Brain microvascular endothelial cell (primary cell): ENCODE measurements around the gene EEF2.

Experiments used
- DNase-seq: peaks from one replicate; pipeline ENCODE4 v3.0.0-alpha.2; 2020
- H3K27ac ChIP-seq: fragments of 250-450 bp; sonication (Bioruptor Pico); 2 replicates; pipeline ENCODE4 v1.5.1; 2020; ENCODE audit warnings: mild to moderate bottlenecking, moderate library complexity
- H3K27me3 ChIP-seq: fragments of 250-450 bp; sonication (Bioruptor Pico); replicated peaks from 2 replicates; pipeline ENCODE4 v1.5.1; 2020; ENCODE audit warnings: mild to moderate bottlenecking
- H3K36me3 ChIP-seq: fragments of 250-450 bp; sonication (Bioruptor Pico); replicated peaks from 2 replicates; pipeline ENCODE4 v1.5.1; 2020; ENCODE audit warnings: mild to moderate bottlenecking
- H3K4me3 ChIP-seq: 2 replicates; pipeline ENCODE4 v1.5.1; 2011; ENCODE audit warnings: low read depth, mild to moderate bottlenecking, control low read depth, low read length, moderate library complexity
- in situ Hi-C: cut with HindIII; loops from 2 replicates; pipeline ENCODE4 v1.10.0; 2017; ENCODE audit warnings: low sequenced_read_pairs, low pct_ligation_motif_present
- TF ChIP-seq, protein P1 (sequence below): IDR thresholded peaks from 2 replicates; pipeline ENCODE4 v1.5.1; 2011; ENCODE audit warnings: low read depth, mild to moderate bottlenecking, moderate library complexity, low read length, control low read depth, inconsistent platforms; ENCODE audit errors: missing control alignments

EEF2 gene

DNA sequence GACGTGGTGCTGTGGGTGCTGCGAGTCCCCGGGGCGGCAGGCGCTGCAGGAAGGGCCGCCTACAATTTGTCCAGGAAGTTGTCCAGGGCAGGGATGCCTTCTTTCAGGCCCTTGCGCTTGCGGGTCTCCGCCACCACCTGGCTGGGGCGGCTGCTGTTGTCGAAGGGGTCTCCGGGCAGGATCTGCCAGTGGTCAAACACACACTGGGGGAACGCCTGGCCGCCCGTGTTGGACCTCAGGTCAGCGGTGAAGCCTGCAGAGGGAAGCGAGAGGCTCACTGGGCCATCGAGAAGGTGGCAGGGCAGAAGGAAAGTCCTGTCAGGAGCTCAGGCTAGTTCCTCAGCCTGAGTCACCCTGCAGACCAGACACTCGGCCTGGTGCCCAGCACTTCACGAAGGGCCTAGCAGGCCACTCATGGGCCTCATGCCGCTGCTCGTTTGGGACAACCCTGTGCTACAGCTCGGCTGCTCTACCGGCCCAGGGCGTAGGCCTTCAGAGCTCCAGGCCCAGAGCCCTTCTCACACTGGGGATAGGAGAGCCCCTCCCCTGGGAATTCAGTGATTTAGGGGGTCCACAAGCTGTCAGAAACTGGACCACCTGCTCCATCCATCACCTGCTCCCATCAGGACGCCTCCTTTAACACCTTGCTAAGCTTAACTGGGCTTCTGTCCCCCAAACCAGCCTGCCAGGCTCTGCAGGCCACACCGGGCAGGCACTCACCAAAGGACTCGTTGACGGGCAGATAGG is 8.6 kb downstream of the EEF2 start:
- TF ChIP-seq, protein P1, sequence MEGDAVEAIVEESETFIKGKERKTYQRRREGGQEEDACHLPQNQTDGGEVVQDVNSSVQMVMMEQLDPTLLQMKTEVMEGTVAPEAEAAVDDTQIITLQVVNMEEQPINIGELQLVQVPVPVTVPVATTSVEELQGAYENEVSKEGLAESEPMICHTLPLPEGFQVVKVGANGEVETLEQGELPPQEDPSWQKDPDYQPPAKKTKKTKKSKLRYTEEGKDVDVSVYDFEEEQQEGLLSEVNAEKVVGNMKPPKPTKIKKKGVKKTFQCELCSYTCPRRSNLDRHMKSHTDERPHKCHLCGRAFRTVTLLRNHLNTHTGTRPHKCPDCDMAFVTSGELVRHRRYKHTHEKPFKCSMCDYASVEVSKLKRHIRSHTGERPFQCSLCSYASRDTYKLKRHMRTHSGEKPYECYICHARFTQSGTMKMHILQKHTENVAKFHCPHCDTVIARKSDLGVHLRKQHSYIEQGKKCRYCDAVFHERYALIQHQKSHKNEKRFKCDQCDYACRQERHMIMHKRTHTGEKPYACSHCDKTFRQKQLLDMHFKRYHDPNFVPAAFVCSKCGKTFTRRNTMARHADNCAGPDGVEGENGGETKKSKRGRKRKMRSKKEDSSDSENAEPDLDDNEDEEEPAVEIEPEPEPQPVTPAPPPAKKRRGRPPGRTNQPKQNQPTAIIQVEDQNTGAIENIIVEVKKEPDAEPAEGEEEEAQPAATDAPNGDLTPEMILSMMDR = no peak
- in situ Hi-C loops = no loop called here
- H3K4me3 ChIP-seq = no peak overlapping the region

DNA sequence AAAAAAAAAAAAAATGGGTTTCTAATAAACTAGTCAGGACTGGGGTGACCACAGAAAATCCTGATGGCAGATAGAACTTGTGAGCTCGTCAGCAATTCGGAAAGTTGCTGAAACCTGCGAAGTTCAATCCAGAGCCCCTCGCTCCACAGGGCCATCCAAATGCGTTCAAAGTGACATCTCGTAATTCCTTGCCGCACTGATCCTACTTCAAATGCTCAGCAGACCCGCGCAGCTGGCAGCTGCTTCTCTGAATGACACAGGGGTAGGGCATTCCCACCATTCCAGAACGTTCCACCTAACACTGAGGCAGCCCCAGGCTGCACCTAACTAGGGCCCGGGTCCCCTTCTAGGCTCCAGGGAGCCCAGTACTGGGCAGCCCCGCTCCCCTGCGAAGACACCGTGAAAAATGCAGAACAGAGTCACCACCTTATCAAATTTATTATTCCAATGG is 9.6 kb downstream of the EEF2 start:
- H3K36me3 ChIP-seq = peaks cover 62% of the 10 kb centered on the region

More for the DNA sequence above, 8.6 kb downstream of the EEF2 start:
- DNase-seq = no peak
- Histone ChIP-seq H3K36me3 (peaks cover 71% of the 10 kb centered on the region), H3K27ac (no peak overlapping the region), H3K27me3 (no peaks in the 10 kb centered on the region)

DNA sequence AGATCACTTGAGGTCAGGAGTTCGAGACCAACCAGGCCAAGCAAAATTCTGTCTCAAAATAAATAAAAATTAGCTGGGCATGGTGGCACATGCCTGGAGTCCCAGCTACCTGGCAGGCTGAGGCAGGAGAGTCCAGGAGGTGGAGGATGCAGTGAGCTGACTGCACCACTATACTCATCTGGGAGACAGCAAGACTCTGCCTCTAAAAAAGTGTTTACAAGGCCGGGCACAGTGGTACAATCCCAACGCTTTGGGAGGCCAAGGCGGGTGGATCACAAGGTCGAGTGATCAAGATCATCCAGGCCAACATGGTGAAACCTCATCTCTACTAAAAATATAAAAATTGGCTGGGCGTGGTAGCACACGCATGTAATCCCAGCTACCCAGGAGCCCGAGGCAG is 10.1 kb downstream of the EEF2 start:
- in situ Hi-C loops = no loop called here
- Histone ChIP-seq H3K4me3 (no peak overlapping the region), H3K27me3 (no peaks in the 10 kb centered on the region), H3K27ac (no peak overlapping the region), H3K36me3 (peaks cover 58% of the 10 kb centered on the region)
- DNase-seq = no peak
- TF ChIP-seq, protein P1 = no peak

More for the DNA sequence above, 9.6 kb downstream of the EEF2 start:
- Histone ChIP-seq H3K27me3 (no peaks in the 10 kb centered on the region), H3K4me3 (no peak overlapping the region), H3K27ac (no peak overlapping the region)
- in situ Hi-C loops = no loop called here
- no peak for DNase-seq
- TF ChIP-seq, protein P1 = no peak

DNA sequence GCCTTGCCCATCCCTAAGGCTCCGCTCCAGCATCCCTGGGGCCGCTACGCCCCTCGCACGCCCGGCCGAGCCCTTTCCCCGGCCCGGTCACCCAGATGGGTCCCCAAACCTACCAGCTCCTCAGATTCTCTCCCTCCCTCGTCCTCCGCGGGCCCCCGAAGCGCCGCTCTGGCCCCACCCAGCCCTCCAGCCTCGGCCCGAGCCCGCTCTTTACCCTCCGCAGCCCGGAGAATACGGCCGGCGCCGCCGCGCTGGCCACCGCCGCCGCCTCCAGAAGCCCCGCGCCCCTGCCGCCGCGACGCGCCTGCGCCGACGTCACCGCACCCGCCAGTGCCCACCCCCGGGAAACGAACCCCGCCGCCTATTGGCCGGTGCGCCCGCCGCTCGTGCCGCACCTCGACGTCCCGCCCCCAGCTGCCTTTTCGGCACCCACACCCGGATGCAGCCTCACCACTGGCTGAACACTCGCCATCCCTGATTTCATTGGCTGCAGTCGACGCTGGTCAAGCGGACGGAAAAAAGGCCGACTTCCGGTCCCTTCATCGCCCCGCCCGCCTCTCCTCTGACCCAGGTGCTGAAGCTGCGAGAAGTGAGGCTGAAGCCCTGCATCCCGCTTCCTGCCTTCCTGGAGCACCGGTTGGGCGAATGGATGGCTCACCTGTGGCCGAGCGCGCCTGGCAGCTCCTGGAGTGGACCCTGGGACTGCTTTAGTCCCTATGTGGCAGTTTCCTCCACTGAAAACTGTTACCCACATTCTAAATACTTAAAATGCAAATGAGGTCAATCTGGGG is 14.3 kb downstream of the EEF2 start, which contains the start of gene DAPK3:
Gene DAPK3 (minus strand): TSS at position 292 of the 791 bp plus-strand sequence. CDS start 1,364 bp downstream, outside the sequence.
- DNase-seq = peak; percentile 97
- TF ChIP-seq, protein P1 = peak; percentile 1
- peak within 1 kb of the TSS; percentile 98 for H3K4me3 ChIP-seq
- no peaks in the 10 kb centered on the region for H3K27me3 ChIP-seq
- H3K27ac ChIP-seq = peak within 1 kb of the TSS; percentile 94
- H3K36me3 ChIP-seq = peaks cover 41% of the 10 kb centered on the region
- in situ Hi-C loops = no loop called here

DNA sequence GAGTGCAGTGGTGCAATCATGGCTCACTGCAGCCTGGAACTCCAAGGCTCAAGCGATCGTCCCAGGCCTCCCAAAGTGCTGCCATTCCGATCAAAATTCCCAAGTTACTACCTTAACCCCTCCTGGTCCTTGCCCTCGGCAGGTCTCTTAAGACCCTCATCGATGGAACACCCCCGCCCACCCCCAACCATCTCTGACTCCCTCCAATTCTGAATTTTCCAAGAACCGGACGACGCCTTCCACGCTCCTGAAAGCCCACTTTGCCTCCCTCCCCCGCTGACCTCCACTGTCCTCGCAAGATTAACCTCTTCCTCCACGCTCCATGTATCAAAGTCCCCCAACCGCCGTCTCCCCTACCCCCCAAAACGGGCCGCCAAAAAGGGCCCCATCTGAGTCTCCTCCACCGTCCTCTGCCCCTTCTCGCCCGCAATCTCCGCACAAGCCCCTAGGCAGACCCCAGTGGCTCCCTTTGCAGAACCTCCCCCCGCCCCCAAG is 14.9 kb downstream of the EEF2 start:
- Histone ChIP-seq H3K27ac (peak overlapping the region; percentile 94), H3K4me3 (peak overlapping the region; percentile 98), H3K27me3 (no peaks in the 10 kb centered on the region), H3K36me3 (peaks cover 41% of the 10 kb centered on the region)
- in situ Hi-C loops = no loop called here
- DNase-seq = no peak
- TF ChIP-seq, protein P1 = no peak
